Measurements from ENCODE around the gene PITRM1. TPM values are rescaled to one million over a fixed set of nuclear protein-coding genes. Genes with fewer than 3 reads are reported as not detected.

Gene PITRM1
- total RNA-seq, 4 donors from 2014 or later, result 78.6 to 102 (median 87.0) TPM

- TF ChIP-seq POLR2AphosphoS5 (IDR thresholded peaks at IDR 0.05), result no peak
- TF ChIP-seq EP300 (IDR thresholded peaks at IDR 0.05), result no peak
- TF ChIP-seq, protein P1, sequence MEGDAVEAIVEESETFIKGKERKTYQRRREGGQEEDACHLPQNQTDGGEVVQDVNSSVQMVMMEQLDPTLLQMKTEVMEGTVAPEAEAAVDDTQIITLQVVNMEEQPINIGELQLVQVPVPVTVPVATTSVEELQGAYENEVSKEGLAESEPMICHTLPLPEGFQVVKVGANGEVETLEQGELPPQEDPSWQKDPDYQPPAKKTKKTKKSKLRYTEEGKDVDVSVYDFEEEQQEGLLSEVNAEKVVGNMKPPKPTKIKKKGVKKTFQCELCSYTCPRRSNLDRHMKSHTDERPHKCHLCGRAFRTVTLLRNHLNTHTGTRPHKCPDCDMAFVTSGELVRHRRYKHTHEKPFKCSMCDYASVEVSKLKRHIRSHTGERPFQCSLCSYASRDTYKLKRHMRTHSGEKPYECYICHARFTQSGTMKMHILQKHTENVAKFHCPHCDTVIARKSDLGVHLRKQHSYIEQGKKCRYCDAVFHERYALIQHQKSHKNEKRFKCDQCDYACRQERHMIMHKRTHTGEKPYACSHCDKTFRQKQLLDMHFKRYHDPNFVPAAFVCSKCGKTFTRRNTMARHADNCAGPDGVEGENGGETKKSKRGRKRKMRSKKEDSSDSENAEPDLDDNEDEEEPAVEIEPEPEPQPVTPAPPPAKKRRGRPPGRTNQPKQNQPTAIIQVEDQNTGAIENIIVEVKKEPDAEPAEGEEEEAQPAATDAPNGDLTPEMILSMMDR (IDR thresholded peaks at IDR 0.05), result no peak
- TF ChIP-seq POLR2A (IDR thresholded peaks at IDR 0.05), result no peak
- ATAC-seq, result no peak
- no peaks in the 10 kb centered on the region for H3K4me1 ChIP-seq
- H3K27ac ChIP-seq, result no peak overlapping the region
- H3K9me3 ChIP-seq, result no peaks in the 10 kb centered on the region
- H3K4me3 ChIP-seq, result no peak overlapping the region
- no peaks in the 10 kb centered on the region for H3K27me3 ChIP-seq
- no peaks in the 10 kb centered on the region for H3K36me3 ChIP-seq
- WGBS, 2 donors (ENCODE audit: low coverage in 1 of 2), result 93 to 94% methylated on average over 2 of the region's 2 CpGs
Measured at GRCh38 chr10:3217301-3217700, 44.7 kb upstream of the PITRM1 start.

DNA sequence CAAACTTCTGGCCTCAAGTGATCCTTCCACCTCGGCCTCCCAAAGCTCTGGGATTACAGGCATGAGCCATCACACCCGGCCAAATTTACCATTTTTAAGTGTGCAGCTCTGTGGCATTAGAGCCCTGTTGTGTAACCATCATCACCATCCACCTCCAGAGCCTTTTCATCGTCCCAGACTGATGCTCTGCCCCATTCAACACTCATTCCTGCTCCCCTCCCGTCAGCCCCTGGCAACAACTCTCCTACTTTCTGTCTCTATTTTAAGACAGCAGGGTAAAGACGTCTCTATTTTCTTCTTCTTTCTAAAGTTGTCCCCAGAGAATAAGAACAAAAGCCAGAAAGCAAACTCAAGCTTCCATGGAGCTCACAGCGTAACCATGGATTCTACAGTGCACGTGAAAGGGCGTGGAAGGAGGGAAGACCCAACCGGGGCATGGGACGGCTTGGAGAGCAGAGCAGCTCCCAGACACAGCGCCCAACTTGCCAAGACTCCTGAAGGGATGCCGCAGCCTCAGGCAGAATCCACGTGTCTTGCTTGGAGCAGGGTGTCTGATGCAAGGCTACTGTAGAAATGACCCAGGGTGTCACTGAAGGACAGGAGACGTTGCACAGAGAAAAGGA is 42.7 kb upstream of the PITRM1 start:
- no peak for ATAC-seq
- Histone ChIP-seq H3K27ac (no peak overlapping the region), H3K9me3 (no peaks in the 10 kb centered on the region), H3K36me3 (no peaks in the 10 kb centered on the region), H3K27me3 (no peaks in the 10 kb centered on the region), H3K4me1 (no peaks in the 10 kb centered on the region), H3K4me3 (no peak overlapping the region)
- WGBS, 2 donors (ENCODE audit: low coverage in 1 of 2), result 69 to 80% methylated on average over 3 to 10 of the region's 14 CpGs
- TF ChIP-seq, protein P1 (IDR thresholded peaks at IDR 0.05), result no peak
- TF ChIP-seq EP300 (IDR thresholded peaks at IDR 0.05), result no peak
- no peak for TF ChIP-seq POLR2AphosphoS5 (IDR thresholded peaks at IDR 0.05)
- no peak for TF ChIP-seq POLR2A (IDR thresholded peaks at IDR 0.05)

DNA sequence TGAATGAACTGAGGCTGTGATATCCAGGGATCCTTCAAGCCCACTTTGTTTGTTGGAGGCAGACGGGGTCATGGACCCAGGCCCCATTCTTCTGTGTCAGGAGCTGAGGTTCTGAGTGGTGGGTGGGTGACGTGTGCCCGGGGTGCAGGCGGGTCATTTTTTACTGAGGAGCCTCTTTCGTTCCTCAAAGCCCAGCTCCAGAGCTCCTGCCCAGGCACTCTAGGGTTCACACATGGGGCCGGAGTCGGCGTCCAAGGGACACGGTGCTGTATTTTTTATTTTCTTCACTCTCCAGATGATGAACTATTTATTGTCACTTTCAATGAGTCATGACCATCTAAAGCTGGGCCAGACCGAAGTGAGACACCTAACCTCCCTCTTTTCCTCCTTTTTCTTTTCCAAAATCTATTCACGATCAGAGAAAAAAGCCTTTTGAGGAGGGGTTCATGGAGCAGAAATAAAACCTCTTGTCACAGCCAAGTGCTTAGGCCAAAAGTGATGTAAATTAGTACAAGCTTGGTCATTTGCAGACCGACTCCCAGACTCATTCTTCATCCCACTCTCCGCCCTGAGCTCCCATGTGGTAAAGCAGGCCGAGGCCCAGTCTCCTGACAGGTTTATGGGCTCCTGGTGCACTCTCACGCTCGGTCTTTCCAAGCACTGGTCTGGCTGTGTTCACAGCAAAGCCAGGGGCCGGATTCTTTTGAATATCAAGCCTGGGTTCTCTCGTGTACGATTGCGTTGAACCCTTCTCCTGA is 41.4 kb upstream of the PITRM1 start:
- 76 to 100% methylated on average over 1 to 14 of the region's 20 CpGs for WGBS, 2 donors (ENCODE audit: low coverage in 1 of 2)
- Histone ChIP-seq H3K36me3 (no peaks in the 10 kb centered on the region), H3K27ac (no peak overlapping the region), H3K27me3 (no peaks in the 10 kb centered on the region), H3K9me3 (no peaks in the 10 kb centered on the region), H3K4me3 (no peak overlapping the region), H3K4me1 (no peaks in the 10 kb centered on the region)
- TF ChIP-seq POLR2AphosphoS5 (IDR thresholded peaks at IDR 0.05), result no peak
- TF ChIP-seq POLR2A (IDR thresholded peaks at IDR 0.05), result no peak
- TF ChIP-seq, protein P1 (IDR thresholded peaks at IDR 0.05), result no peak
- TF ChIP-seq EP300 (IDR thresholded peaks at IDR 0.05), result no peak
- ATAC-seq, result no peak

- Histone ChIP-seq H3K27ac (no peak overlapping the region), H3K4me1 (no peaks in the 10 kb centered on the region), H3K4me3 (no peak overlapping the region), H3K27me3 (no peaks in the 10 kb centered on the region), H3K9me3 (no peaks in the 10 kb centered on the region), H3K36me3 (no peaks in the 10 kb centered on the region)
- ATAC-seq, result no peak
- no peak for TF ChIP-seq POLR2AphosphoS5 (IDR thresholded peaks at IDR 0.05)
- no peak for TF ChIP-seq POLR2A (IDR thresholded peaks at IDR 0.05)
- TF ChIP-seq EP300 (IDR thresholded peaks at IDR 0.05), result no peak
- TF ChIP-seq, protein P1 (IDR thresholded peaks at IDR 0.05), result no peak
- WGBS, 2 donors (ENCODE audit: low coverage in 1 of 2), result 36 to 40% methylated on average over 2 to 5 of the region's 10 CpGs
Measured at GRCh38 chr10:3213208-3213607, 40.6 kb upstream of the PITRM1 start.

Data from gastroesophageal sphincter (tissue), 4 donors.